ENCODE measurements around the gene PRR36.

DNA sequence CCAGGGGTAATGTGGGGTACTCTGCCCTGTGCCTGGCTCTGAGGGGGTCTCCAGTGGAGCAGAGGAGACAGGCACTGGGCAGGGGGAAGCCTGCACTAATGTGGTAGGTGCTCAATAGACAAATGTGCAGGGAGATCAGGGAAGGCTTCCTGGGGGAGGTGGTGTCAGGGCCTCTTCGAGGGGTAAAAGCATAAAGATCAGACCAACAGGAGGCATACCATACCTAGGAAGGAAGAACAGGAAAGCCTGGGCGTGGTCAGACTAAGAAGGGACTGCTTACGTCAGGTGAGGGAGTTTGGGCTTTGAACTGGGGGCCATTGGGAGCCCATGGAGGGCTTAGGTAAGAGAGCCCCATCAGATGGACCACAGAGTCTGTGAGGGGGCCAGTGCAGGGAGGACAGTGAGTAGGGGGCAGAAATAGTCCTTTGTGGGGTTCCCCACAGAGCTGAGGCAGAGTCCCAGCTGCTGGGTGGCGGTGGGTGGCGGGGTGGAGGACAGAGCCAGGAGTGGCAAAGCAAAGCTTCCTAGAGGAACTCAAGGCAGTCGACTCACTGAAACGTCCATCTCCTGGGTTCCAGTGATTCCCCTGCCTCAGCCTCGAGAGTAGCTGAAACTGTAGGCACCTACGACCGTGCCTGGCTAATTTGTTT lies 8.8 kb downstream of the PRR36 start:
- TF ChIP-seq GATA3 (IDR thresholded peaks at IDR 0.05; ENCODE audit: low read depth, low read length), result no peak
- no peak for TF ChIP-seq GATA2 (IDR thresholded peaks at IDR 0.05; ENCODE audit: low read depth, low read length)
